CD8-positive, alpha-beta memory T cell (primary cell): ENCODE results near the gene SAMD4B. TPM values are rescaled to one million over a fixed set of nuclear protein-coding genes. Genes with fewer than 3 reads are reported as not detected.
A peak's percentile ranks its signal among the peaks of the same experiment; 100 is the strongest.

Experiments
- CTCF ChIA-PET: fragments of 350-600 bp; sonication (Branson Sonifier 250); formaldehyde crosslinking; loops from one replicate; lab custom pipeline; 2021; ENCODE audit warnings: antibody characterized with exemption; lab: Charles Lee
- POLR2A ChIA-PET: fragments of 350-600 bp; sonication (Branson Sonifier 250); formaldehyde crosslinking; loops from one replicate; lab custom pipeline; 2021; ENCODE audit warnings: antibody characterized with exemption; lab: Charles Lee
- DNase-seq, 5 donors: peaks; one replicate each; pipeline versions ENCODE4 v3.0.0 to v3.0.0-alpha.2; 2020 to 2022; ENCODE audit warnings: mixed read lengths in 1 of 5
- H3K27ac ChIP-seq: one replicate; pipeline ENCODE4 v1.7.0; 2013; ENCODE audit warnings: low read depth, mild to moderate bottlenecking, low read length, moderate library complexity
- H3K27me3 ChIP-seq: 2 replicates; pipeline ENCODE4 v1.7.0; 2013; ENCODE audit warnings: low read length, mild to moderate bottlenecking; ENCODE audit not compliant: insufficient read depth, poor library complexity, severe bottlenecking
- H3K36me3 ChIP-seq: 2 replicates; pipeline ENCODE4 v1.7.0; 2013; ENCODE audit warnings: mild to moderate bottlenecking, low read length, moderate library complexity; ENCODE audit not compliant: insufficient read depth
- H3K4me1 ChIP-seq: 2 replicates; pipeline ENCODE4 v1.7.0; 2013; ENCODE audit warnings: mild to moderate bottlenecking, low read length, moderate library complexity; ENCODE audit not compliant: insufficient read depth
- H3K4me3 ChIP-seq: 2 replicates; pipeline ENCODE4 v1.7.0; 2013; ENCODE audit warnings: mild to moderate bottlenecking, low read length
- H3K9me3 ChIP-seq: 2 replicates; pipeline ENCODE4 v1.7.0; 2013; ENCODE audit warnings: mild to moderate bottlenecking, low read length
- H3K27ac Mint-ChIP-seq, 8 donors: one replicate each; pipeline ENCODE4 v1.8.0; 2020 to 2021; ENCODE audit warnings: mixed read lengths in 8 of 8, mild to moderate bottlenecking in 6 of 8, inconsistent platforms in 3 of 8, moderate library complexity in 3 of 8
- H3K27me3 Mint-ChIP-seq, 2 donors: one replicate each; pipeline ENCODE4 v1.8.0; 2020 to 2021; ENCODE audit warnings: mixed read lengths in 2 of 2, mild to moderate bottlenecking in 1 of 2, moderate library complexity in 1 of 2
- H3K36me3 Mint-ChIP-seq, 3 donors: one replicate each; pipeline ENCODE4 v1.8.0; 2020 to 2021; ENCODE audit warnings: mixed read lengths in 3 of 3, inconsistent platforms in 1 of 3, mild to moderate bottlenecking in 1 of 3
- H3K4me1 Mint-ChIP-seq, 3 donors: one replicate each; pipeline ENCODE4 v1.8.0; 2020 to 2021; ENCODE audit warnings: mixed read lengths in 3 of 3, inconsistent platforms in 1 of 3, mild to moderate bottlenecking in 1 of 3
- H3K4me3 Mint-ChIP-seq, 7 donors: one replicate each; pipeline ENCODE4 v1.8.0; 2020 to 2021; ENCODE audit warnings: mixed read lengths in 7 of 7, mild to moderate bottlenecking in 6 of 7, moderate library complexity in 4 of 7, inconsistent platforms in 2 of 7
- H3K9me3 Mint-ChIP-seq, 5 donors: one replicate each; pipeline ENCODE4 v1.8.0; 2020 to 2022; ENCODE audit warnings: mixed read lengths in 5 of 5, mild to moderate bottlenecking in 3 of 5, moderate library complexity in 2 of 5, inconsistent platforms in 1 of 5
- polyA plus RNA-seq: library from polyadenylated mRNA; unstranded; fragments of 300-500 nt; fragmentation: Illumina TruSeq; gene quantifications from one replicate; pipeline ENCODE4 v1.2.3, GENCODE V29; 2021
- total RNA-seq, 2 experiments: library from RNA; stranded (reverse); gene quantifications; one replicate each; pipeline ENCODE4 v1.2.3, GENCODE V29; 2021

SAMD4B gene
- total and polyA plus RNA-seq, 3 experiments from 2014 or later, result 18.7 to 55.6 (median 54.3) TPM

GRCh38 chr19:39401070-39401548 lies 58.9 kb downstream of the SAMD4B start:
- H3K9me3 Mint-ChIP-seq, result no peaks in the 10 kb centered on the region
- POLR2A ChIA-PET, result interaction anchor here (0.5 to 3.1 kb wide), 9 partner anchors 8 to 191 kb away, joined by 3 to 38 read pairs (median 5); partner anchors contain the start of genes MED29, PAF1, PLEKHG2 and RPS16

GRCh38 chr19:39401549-39402345 lies 59.5 kb downstream of the SAMD4B start:
- H3K27ac Mint-ChIP-seq, result peak overlapping the region; percentile 96 to 100 (median 99)
- H3K27me3 ChIP-seq, result no peaks in the 10 kb centered on the region
- peaks cover 88% of the 10 kb centered on the region for H3K4me1 ChIP-seq
- H3K27me3 Mint-ChIP-seq, result peaks cover 0 to 3% of the 10 kb centered on the region in 2 donors
- no peaks in the 10 kb centered on the region for H3K9me3 ChIP-seq
- peaks cover 0 to 17% (median 0%) of the 10 kb centered on the region in 3 donors for H3K36me3 Mint-ChIP-seq
- H3K27ac ChIP-seq, result peak overlapping the region; percentile 99
- H3K4me3 Mint-ChIP-seq, result peak overlapping the region; percentile 77 to 89 (median 80)
- peak; percentile 81 to 96 (median 89) for DNase-seq
- H3K36me3 ChIP-seq, result peaks cover 5% of the 10 kb centered on the region
- peak overlapping the region; percentile 10 for H3K4me3 ChIP-seq
- POLR2A ChIA-PET, result interaction anchor here (0.5 to 3.1 kb wide), 11 partner anchors 7 to 192 kb away, joined by 3 to 38 read pairs (median 4); partner anchors contain the start of genes MED29, PAF1, PLEKHG2 and RPS16
- peaks cover 0 to 1% (median 0%) of the 10 kb centered on the region in 5 donors for H3K9me3 Mint-ChIP-seq
- H3K4me1 Mint-ChIP-seq, result peaks cover 53 to 88% (median 71%) of the 10 kb centered on the region in 3 donors
- CTCF ChIA-PET, result interaction anchor here (0.8 to 8.9 kb wide), 7 partner anchors 10 to 279 kb away, joined by 3 to 207 read pairs (median 6); partner anchors contain the start of genes MED29, PAF1, PLEKHG2 and RPS16

More at GRCh38 chr19:39401070-39401548, 58.9 kb downstream of the SAMD4B start:
- H3K4me3 Mint-ChIP-seq, result peak overlapping the region; percentile 77 to 89 (median 80)
- Histone ChIP-seq H3K27ac (peak overlapping the region; percentile 99), H3K4me3 (peak overlapping the region; percentile 32), H3K9me3 (no peaks in the 10 kb centered on the region), H3K27me3 (no peaks in the 10 kb centered on the region), H3K4me1 (peaks cover 86% of the 10 kb centered on the region), H3K36me3 (peaks cover 5% of the 10 kb centered on the region)
- H3K4me1 Mint-ChIP-seq, result peaks cover 51 to 84% (median 68%) of the 10 kb centered on the region in 3 donors
- H3K36me3 Mint-ChIP-seq, result peaks cover 0 to 14% (median 0%) of the 10 kb centered on the region in 3 donors
- no peak for DNase-seq
- H3K27ac Mint-ChIP-seq, result peak overlapping the region; percentile 96 to 100 (median 99)
- H3K27me3 Mint-ChIP-seq, result peaks cover 0 to 2% of the 10 kb centered on the region in 2 donors
- CTCF ChIA-PET, result interaction anchor here (0.8 to 8.9 kb wide), 6 partner anchors 10 to 279 kb away, joined by 3 to 207 read pairs (median 6); partner anchors contain the start of genes MED29, PAF1, PLEKHG2 and RPS16

GRCh38 chr19:39402346-39403300 lies 60.4 kb downstream of the SAMD4B start:
- DNase-seq, result peak; percentile 78 to 90 (median 84)
- peaks cover 84% of the 10 kb centered on the region for H3K4me1 ChIP-seq
- Mint-ChIP-seq H3K27ac (peak overlapping the region; percentile 96 to 100 (median 99)), H3K9me3 (peaks cover 0 to 6% (median 0%) of the 10 kb centered on the region in 5 donors), H3K4me1 (peaks cover 53 to 84% (median 68%) of the 10 kb centered on the region in 3 donors), H3K27me3 (peaks cover 0 to 9% of the 10 kb centered on the region in 2 donors), H3K36me3 (peaks cover 0 to 19% (median 2%) of the 10 kb centered on the region in 3 donors), H3K4me3 (peak overlapping the region; percentile 77 to 89 (median 80))
- POLR2A ChIA-PET, result interaction anchor here (0.6 to 3.1 kb wide), 9 partner anchors 9 to 68 kb away, joined by 3 to 38 read pairs (median 5); partner anchors contain the start of genes MED29, PAF1, PLEKHG2 and RPS16
- peaks cover 1% of the 10 kb centered on the region for H3K36me3 ChIP-seq
- CTCF ChIA-PET, result interaction anchor here (1.8 to 8.9 kb wide), 3 partner anchors 9 to 33 kb away, joined by 6 to 207 read pairs (median 7); partner anchors contain the start of genes MED29, PAF1, PLEKHG2 and RPS16
- no peaks in the 10 kb centered on the region for H3K27me3 ChIP-seq
- H3K27ac ChIP-seq, result peak overlapping the region; percentile 99
- H3K9me3 ChIP-seq, result no peaks in the 10 kb centered on the region
- H3K4me3 ChIP-seq, result peak overlapping the region; percentile 87

- POLR2A ChIA-PET, result interaction anchor here (1.0 to 1.8 kb wide), 4 partner anchors 9 to 32 kb away, joined by 4 to 6 read pairs (median 5); partner anchors contain the start of genes MED29, PAF1, PLEKHG2 and RPS16
- peaks cover 0 to 18% of the 10 kb centered on the region in 2 donors for H3K27me3 Mint-ChIP-seq
Observed at GRCh38 chr19:39403331-39404312, 61.4 kb downstream of the SAMD4B start.

GRCh38 chr19:39405261-39405957 lies 63.2 kb downstream of the SAMD4B start:
- peaks cover 0 to 15% (median 6%) of the 10 kb centered on the region in 5 donors for H3K9me3 Mint-ChIP-seq
- peaks cover 14% of the 10 kb centered on the region for H3K36me3 ChIP-seq
- H3K4me1 Mint-ChIP-seq, result peaks cover 46 to 67% (median 57%) of the 10 kb centered on the region in 3 donors
- peak overlapping the region; percentile 45 for H3K4me3 ChIP-seq
- CTCF ChIA-PET, result interaction anchor here (4.2 kb wide), 1 partner anchor 8 kb away, joined by 70 read pairs; no protein-coding TSS in a partner anchor
- POLR2A ChIA-PET, result interaction anchor here (0.6 to 4.3 kb wide), 3 partner anchors 8 to 118 kb away, joined by 3 to 96 read pairs (median 5); no protein-coding TSS in a partner anchor
- H3K27ac Mint-ChIP-seq, result peak overlapping the region; percentile 94 to 100 (median 99)
- no peaks in the 10 kb centered on the region for H3K27me3 ChIP-seq
- peaks cover 13 to 32% (median 13%) of the 10 kb centered on the region in 3 donors for H3K36me3 Mint-ChIP-seq
- peaks cover 60% of the 10 kb centered on the region for H3K4me1 ChIP-seq
- H3K27ac ChIP-seq, result peak overlapping the region; percentile 85
- H3K9me3 ChIP-seq, result no peaks in the 10 kb centered on the region
- H3K27me3 Mint-ChIP-seq, result peaks cover 0 to 31% of the 10 kb centered on the region in 2 donors
- peak in 1 of 5 donors; percentile 53 for DNase-seq
- peak overlapping the region; percentile 46 to 94 (median 92) for H3K4me3 Mint-ChIP-seq

More at GRCh38 chr19:39403331-39404312, 61.4 kb downstream of the SAMD4B start:
- Histone ChIP-seq H3K4me1 (peaks cover 74% of the 10 kb centered on the region), H3K36me3 (peaks cover 11% of the 10 kb centered on the region), H3K4me3 (peak overlapping the region; percentile 87), H3K27ac (peak overlapping the region; percentile 99), H3K9me3 (no peaks in the 10 kb centered on the region), H3K27me3 (no peaks in the 10 kb centered on the region)
- Mint-ChIP-seq H3K27ac (peak overlapping the region; percentile 96 to 100 (median 99)), H3K36me3 (peaks cover 9 to 25% (median 9%) of the 10 kb centered on the region in 3 donors), H3K9me3 (peaks cover 0 to 12% (median 1%) of the 10 kb centered on the region in 5 donors), H3K4me3 (peak overlapping the region; percentile 77 to 89 (median 80)), H3K4me1 (peaks cover 49 to 76% (median 64%) of the 10 kb centered on the region in 3 donors)
- CTCF ChIA-PET, result interaction anchor here (0.5 to 8.9 kb wide), 4 partner anchors 8 to 477 kb away, joined by 3 to 207 read pairs (median 4); partner anchors contain the start of genes MED29, PAF1 and PLEKHG2
- DNase-seq, result peak; percentile 93 to 99 (median 98)
